Measurements from ENCODE around the gene RNF225. TPM values are rescaled to one million over a fixed set of nuclear protein-coding genes. Genes with fewer than 3 reads are reported as not detected.
A peak's percentile ranks its signal among the peaks of the same experiment; 100 is the strongest.
"Not testable (repeated sequence)": the region's sequence is repeated elsewhere in the genome, so short reads cannot be mapped to it uniquely, and the experiment has no call there.

Gene RNF225
- polyA plus RNA-seq, 1 of the 3 experiments (the other 2 are of a cell fraction): 0.13 TPM

DNA sequence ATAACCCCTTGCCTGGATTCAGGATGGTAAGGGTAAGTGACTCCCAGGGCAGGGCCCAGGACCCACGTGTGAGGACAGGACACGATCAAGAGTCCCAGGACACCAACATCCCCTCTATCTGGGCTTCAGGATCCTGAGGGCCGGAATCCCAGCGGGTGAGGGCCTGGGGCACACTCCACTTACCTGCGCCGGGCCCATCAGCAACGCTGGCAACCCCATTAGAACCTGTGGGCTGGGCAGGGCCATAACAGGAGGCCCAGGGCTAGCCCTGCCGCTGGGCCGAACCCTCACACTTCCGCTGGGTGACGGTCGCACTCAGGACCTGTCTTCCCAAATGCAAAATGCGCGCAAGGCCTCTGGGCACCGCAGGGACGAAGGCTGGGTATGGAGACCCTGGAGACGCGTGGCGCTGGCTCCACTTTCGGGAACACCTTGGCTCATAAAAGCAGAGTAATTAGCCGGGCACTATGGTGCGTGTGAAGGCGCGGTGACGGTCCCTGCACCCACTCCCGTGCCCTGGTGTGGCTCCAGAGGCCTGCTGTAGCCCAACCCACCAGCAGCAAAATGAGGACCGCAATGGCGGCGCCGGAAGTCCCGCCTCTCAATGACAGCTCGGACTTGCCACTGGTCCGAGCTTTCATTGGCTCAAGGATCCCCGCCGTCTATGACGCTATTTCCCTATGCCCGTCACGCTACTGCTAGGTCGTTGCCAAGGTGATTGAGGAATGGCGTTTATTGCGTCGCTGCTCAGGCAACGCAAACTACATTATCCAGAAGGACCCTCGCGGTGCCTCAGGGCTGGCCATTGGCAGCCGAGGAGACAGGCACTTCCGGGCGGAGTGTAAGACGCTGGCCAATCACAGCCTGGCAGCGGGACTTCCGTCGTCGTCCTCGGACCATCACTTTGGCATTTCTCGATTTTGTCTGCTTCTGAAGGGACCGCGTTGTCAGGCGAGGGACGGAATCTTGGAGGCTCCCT lies 44.4 kb downstream of the RNF225 start, which contains the start of gene ZNF132 (continued):
- TF ChIP-seq FOSL2 (IDR thresholded peaks at IDR 0.05; ENCODE audit: borderline replicate concordance, low read depth) (no peak), FOXJ3 (CRISPR knock-in tag; IDR thresholded peaks at IDR 0.05) (0 out of 2 replicates have a peak, but pooled peaks have one; percentile 29), RXRA (IDR thresholded peaks at IDR 0.05; ENCODE audit: borderline replicate concordance, low read depth) (no peak), GABPA (IDR thresholded peaks at IDR 0.05; ENCODE audit: low read depth) (peak; percentile 88), NRF1 (IDR thresholded peaks at IDR 0.05; ENCODE audit: low read depth, low read length) (peak; percentile 43; the same call in 1 of the 2 replicates), TCF12 (IDR thresholded peaks at IDR 0.05) (no peak), TAF1 (IDR thresholded peaks at IDR 0.05; ENCODE audit: borderline replicate concordance, low read depth, low read length) (peak; percentile 50), NFIC (IDR thresholded peaks at IDR 0.05; ENCODE audit: borderline replicate concordance) (no peak)
- TF ChIP-seq, protein P1, sequence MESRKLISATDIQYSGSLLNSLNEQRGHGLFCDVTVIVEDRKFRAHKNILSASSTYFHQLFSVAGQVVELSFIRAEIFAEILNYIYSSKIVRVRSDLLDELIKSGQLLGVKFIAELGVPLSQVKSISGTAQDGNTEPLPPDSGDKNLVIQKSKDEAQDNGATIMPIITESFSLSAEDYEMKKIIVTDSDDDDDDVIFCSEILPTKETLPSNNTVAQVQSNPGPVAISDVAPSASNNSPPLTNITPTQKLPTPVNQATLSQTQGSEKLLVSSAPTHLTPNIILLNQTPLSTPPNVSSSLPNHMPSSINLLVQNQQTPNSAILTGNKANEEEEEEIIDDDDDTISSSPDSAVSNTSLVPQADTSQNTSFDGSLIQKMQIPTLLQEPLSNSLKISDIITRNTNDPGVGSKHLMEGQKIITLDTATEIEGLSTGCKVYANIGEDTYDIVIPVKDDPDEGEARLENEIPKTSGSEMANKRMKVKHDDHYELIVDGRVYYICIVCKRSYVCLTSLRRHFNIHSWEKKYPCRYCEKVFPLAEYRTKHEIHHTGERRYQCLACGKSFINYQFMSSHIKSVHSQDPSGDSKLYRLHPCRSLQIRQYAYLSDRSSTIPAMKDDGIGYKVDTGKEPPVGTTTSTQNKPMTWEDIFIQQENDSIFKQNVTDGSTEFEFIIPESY (IDR thresholded peaks at IDR 0.05; ENCODE audit: borderline replicate concordance, low read depth): no peak
- TF ChIP-seq, protein P2, sequence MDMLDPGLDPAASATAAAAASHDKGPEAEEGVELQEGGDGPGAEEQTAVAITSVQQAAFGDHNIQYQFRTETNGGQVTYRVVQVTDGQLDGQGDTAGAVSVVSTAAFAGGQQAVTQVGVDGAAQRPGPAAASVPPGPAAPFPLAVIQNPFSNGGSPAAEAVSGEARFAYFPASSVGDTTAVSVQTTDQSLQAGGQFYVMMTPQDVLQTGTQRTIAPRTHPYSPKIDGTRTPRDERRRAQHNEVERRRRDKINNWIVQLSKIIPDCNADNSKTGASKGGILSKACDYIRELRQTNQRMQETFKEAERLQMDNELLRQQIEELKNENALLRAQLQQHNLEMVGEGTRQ (IDR thresholded peaks at IDR 0.05; ENCODE audit: borderline replicate concordance, low read depth, low read length): no peak

DNA sequence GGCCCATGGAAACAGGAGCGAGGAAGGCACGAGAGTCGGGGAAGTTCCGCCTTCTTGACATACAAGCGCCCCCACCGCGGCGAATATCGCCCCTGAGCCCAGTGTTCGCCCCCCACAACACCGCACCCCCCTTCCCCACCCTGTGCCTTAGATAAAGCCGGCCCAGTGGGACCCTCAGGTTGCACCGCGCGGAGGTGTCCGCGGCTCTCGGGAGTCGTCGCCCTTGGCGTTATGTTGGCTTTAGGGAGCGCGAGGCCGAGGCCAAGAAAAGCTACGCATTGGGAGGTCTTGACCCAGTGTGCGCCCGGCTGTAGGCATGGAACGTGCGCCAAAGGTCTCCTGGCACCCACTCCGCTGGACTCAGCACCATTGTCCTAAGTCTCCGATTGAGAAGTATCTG lies 45.1 kb downstream of the RNF225 start:
- ChIA-PET CTCF (no interaction called here), POLR2A (interaction anchor here (1.0 to 1.6 kb wide), 3 partner anchors 11 to 78 kb away, joined by 3 to 8 read pairs (median 3); partner anchors contain the start of genes ZNF324B and ZNF497)
- H3F3A ChIP-seq (replicated peaks; ENCODE audit: insufficient read depth): no peaks in the 10 kb centered on the region
- H3K79me2 ChIP-seq (ENCODE audit: insufficient read depth): peaks cover 13% of the 10 kb centered on the region; the same call in 1 of the 2 replicates
- peak overlapping the region; percentile 99 for H3K4me2 ChIP-seq
- H4K20me1 ChIP-seq (ENCODE audit: insufficient read depth): no peaks in the 10 kb centered on the region
- no peak for DNase-seq
- H3K9me2 ChIP-seq: no peaks in the 10 kb centered on the region
- H3K9ac ChIP-seq: peak overlapping the region; percentile 33; the same call in 1 of the 2 replicates
- peak overlapping the region; percentile 91 for H2AFZ ChIP-seq (ENCODE audit: low read depth)
- 25% methylated on average over 18 of the region's 31 CpGs for WGBS (ENCODE audit: low lambda C conversion rate)
- peaks cover 13 to 24% of the 10 kb centered on the region in 2 experiments for H3K36me3 ChIP-seq (replicated peaks in 1 of 2; ENCODE audit: control insufficient read depth in 1 of 2, insufficient read depth in 2 of 2, low read length in 1 of 2)
- no peaks in the 10 kb centered on the region for H3K27me3 ChIP-seq (ENCODE audit: insufficient read depth)
- TF ChIP-seq FOXJ3 (CRISPR knock-in tag; IDR thresholded peaks at IDR 0.05) (no peak), YY1 (IDR thresholded peaks at IDR 0.05; ENCODE audit: low read depth) (no peak), MEF2A (IDR thresholded peaks at IDR 0.05; ENCODE audit: borderline replicate concordance, low read depth) (no peak), POLR2AphosphoS5 (IDR thresholded peaks at IDR 0.05; ENCODE audit: low read depth, low read length) (no peak), FOSL2 (IDR thresholded peaks at IDR 0.05; ENCODE audit: borderline replicate concordance, low read depth) (no peak)
- TF ChIP-seq, protein P3, sequence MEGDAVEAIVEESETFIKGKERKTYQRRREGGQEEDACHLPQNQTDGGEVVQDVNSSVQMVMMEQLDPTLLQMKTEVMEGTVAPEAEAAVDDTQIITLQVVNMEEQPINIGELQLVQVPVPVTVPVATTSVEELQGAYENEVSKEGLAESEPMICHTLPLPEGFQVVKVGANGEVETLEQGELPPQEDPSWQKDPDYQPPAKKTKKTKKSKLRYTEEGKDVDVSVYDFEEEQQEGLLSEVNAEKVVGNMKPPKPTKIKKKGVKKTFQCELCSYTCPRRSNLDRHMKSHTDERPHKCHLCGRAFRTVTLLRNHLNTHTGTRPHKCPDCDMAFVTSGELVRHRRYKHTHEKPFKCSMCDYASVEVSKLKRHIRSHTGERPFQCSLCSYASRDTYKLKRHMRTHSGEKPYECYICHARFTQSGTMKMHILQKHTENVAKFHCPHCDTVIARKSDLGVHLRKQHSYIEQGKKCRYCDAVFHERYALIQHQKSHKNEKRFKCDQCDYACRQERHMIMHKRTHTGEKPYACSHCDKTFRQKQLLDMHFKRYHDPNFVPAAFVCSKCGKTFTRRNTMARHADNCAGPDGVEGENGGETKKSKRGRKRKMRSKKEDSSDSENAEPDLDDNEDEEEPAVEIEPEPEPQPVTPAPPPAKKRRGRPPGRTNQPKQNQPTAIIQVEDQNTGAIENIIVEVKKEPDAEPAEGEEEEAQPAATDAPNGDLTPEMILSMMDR (IDR thresholded peaks at IDR 0.05): no peak
- H3K4me3 ChIP-seq (ENCODE audit: low read depth in 2 of 2, low read length in 1 of 2): peak overlapping the region; percentile 83 to 87
- peak overlapping the region; percentile 56 to 69; a peak in 3 of 4 replicates for H3K27ac ChIP-seq (ENCODE audit: low read depth in 2 of 2, low read length in 1 of 2)
- H3K9me3 ChIP-seq: peaks cover 6% of the 10 kb centered on the region; the same call in 1 of the 2 replicates
- H3K4me1 ChIP-seq (ENCODE audit: control insufficient read depth in 1 of 2, insufficient read depth in 2 of 2, low read depth in 1 of 2, low read length in 1 of 2): peaks cover 0 to 16% of the 10 kb centered on the region in 2 experiments; a peak in 1 of 4 replicates

DNA sequence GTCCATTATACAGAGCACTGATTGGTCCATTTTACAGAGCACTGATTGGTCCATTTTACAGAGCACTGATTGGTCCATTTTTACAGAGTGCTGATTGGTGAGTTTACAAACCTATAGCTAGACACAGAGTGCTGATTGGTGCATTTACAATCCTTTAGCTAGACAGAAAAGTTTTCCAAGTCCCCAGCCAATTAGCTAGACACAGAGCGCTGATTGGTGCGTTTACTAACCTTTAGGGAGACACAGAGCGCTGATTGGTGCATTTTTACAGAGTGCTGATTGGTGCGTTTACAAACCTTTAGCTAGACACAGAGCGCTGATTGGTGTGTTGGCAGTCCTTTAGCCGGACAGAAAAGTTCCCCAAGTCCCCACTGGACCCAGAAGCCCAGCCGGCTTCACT lies 47.5 kb downstream of the RNF225 start:
- H2AFZ ChIP-seq (ENCODE audit: low read depth); H3K27ac ChIP-seq (ENCODE audit: low read depth in 2 of 2, low read length in 1 of 2); H3K36me3 ChIP-seq (replicated peaks in 1 of 2; ENCODE audit: control insufficient read depth in 1 of 2, insufficient read depth in 2 of 2, low read length in 1 of 2); H3K4me2 ChIP-seq; H4K20me1 ChIP-seq (ENCODE audit: insufficient read depth); CTCF ChIA-PET; POLR2A ChIA-PET; H3K9ac ChIP-seq; H3K9me3 ChIP-seq; DNase-seq; H3K27me3 ChIP-seq (ENCODE audit: insufficient read depth); H3K9me2 ChIP-seq; H3F3A ChIP-seq (replicated peaks; ENCODE audit: insufficient read depth); H3K4me3 ChIP-seq (ENCODE audit: low read depth in 2 of 2, low read length in 1 of 2): not testable (repeated sequence)
- peaks cover 0 to 16% of the 10 kb centered on the region in 2 experiments; a peak in 1 of 4 replicates for H3K4me1 ChIP-seq (ENCODE audit: control insufficient read depth in 1 of 2, insufficient read depth in 2 of 2, low read depth in 1 of 2, low read length in 1 of 2)
- peaks cover 13% of the 10 kb centered on the region; the same call in 1 of the 2 replicates for H3K79me2 ChIP-seq (ENCODE audit: insufficient read depth)
- 67% methylated on average over 7 of the region's 7 CpGs for WGBS (ENCODE audit: low lambda C conversion rate)

Measured in SK-N-SH (cell line).